ENCODE data around the gene SNCAIP. TPM values are rescaled to one million over a fixed set of nuclear protein-coding genes. Genes with fewer than 3 reads are reported as not detected.

Gene SNCAIP
- total and polyA plus RNA-seq, 8 donors: 0.45 to 10.6 (median 2.6) TPM; not detected in 1

GRCh38 chr5:122439645-122440044, 127.6 kb downstream of the SNCAIP start:
- Histone ChIP-seq H3K27me3 (no peaks in the 10 kb centered on the region), H3K4me3 (no peak overlapping the region), H3K4me1 (no peaks in the 10 kb centered on the region), H3K27ac (no peak overlapping the region), H3K36me3 (peaks cover 0 to 12% (median 5%) of the 10 kb centered on the region in 4 donors), H3K9me3 (no peaks in the 10 kb centered on the region)
- 70 to 94% (median 90%) methylated on average over 1 of the region's 1 CpG for WGBS, 5 donors
- no peak for TF ChIP-seq POLR2A (IDR thresholded peaks at IDR 0.05)
- no peak for TF ChIP-seq CTCF (IDR thresholded peaks at IDR 0.05)
- no peak for TF ChIP-seq POLR2AphosphoS5 (IDR thresholded peaks at IDR 0.05)
- TF ChIP-seq EP300 (IDR thresholded peaks at IDR 0.05): no peak
- no peak for DNase-seq
- intact Hi-C loops (cut with DNase I; ENCODE audit: low total_unique reads): no loop called here

- no peak overlapping the region for H3K27ac ChIP-seq
- DNase-seq: no peak
- TF ChIP-seq POLR2AphosphoS5 (IDR thresholded peaks at IDR 0.05): no peak
- TF ChIP-seq CTCF (IDR thresholded peaks at IDR 0.05): no peak
- no peak for TF ChIP-seq EP300 (IDR thresholded peaks at IDR 0.05)
- TF ChIP-seq POLR2A (IDR thresholded peaks at IDR 0.05): no peak
- no peaks in the 10 kb centered on the region for H3K4me1 ChIP-seq
- no peak overlapping the region for H3K4me3 ChIP-seq
- intact Hi-C loops (cut with DNase I; ENCODE audit: low total_unique reads): no loop called here
- WGBS, 5 donors: 48 to 66% (median 48%) methylated on average over 1 of the region's 1 CpG
- H3K27me3 ChIP-seq: no peaks in the 10 kb centered on the region
- H3K9me3 ChIP-seq: no peaks in the 10 kb centered on the region
- peaks cover 0 to 15% (median 7%) of the 10 kb centered on the region in 4 donors for H3K36me3 ChIP-seq
Measured at GRCh38 chr5:122442938-122443337, 130.9 kb downstream of the SNCAIP start.

DNA sequence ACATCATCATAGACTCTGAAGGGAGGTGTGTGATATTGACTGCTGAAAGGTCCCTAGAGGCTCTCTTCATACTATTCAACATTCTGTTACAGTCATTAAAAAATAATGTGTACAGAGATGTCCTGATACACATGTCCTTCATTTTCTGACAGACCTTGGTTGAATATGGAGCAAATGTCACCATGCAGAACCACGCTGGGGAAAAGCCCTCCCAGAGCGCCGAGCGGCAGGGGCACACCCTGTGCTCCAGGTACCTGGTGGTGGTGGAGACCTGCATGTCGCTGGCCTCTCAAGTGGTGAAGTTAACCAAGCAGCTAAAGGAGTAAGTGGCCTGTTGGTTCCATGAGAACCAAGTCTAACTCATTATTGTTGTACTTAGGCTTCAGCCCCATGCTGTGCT, 132.4 kb downstream of the SNCAIP start:
- Histone ChIP-seq H3K27me3 (no peaks in the 10 kb centered on the region), H3K36me3 (peaks cover 0 to 15% (median 7%) of the 10 kb centered on the region in 4 donors), H3K4me3 (no peak overlapping the region), H3K27ac (no peak overlapping the region), H3K4me1 (no peaks in the 10 kb centered on the region), H3K9me3 (no peaks in the 10 kb centered on the region)
- WGBS, 5 donors: 88 to 94% (median 90%) methylated on average over 5 of the region's 5 CpGs
- TF ChIP-seq CTCF (IDR thresholded peaks at IDR 0.05) (no peak), POLR2AphosphoS5 (IDR thresholded peaks at IDR 0.05) (no peak), POLR2A (IDR thresholded peaks at IDR 0.05) (no peak), EP300 (IDR thresholded peaks at IDR 0.05) (no peak)
- intact Hi-C loops (cut with DNase I; ENCODE audit: low total_unique reads): no loop called here
- DNase-seq: no peak

- Histone ChIP-seq H3K27ac (no peak overlapping the region), H3K36me3 (peaks cover 0 to 15% (median 7%) of the 10 kb centered on the region in 4 donors), H3K4me3 (no peak overlapping the region), H3K27me3 (no peaks in the 10 kb centered on the region), H3K9me3 (no peaks in the 10 kb centered on the region), H3K4me1 (no peaks in the 10 kb centered on the region)
- TF ChIP-seq POLR2A (IDR thresholded peaks at IDR 0.05) (no peak), POLR2AphosphoS5 (IDR thresholded peaks at IDR 0.05) (no peak), EP300 (IDR thresholded peaks at IDR 0.05) (no peak), CTCF (IDR thresholded peaks at IDR 0.05) (no peak)
- no peak for DNase-seq
- WGBS, 5 donors: 66 to 81% (median 70%) methylated on average over 1 of the region's 1 CpG
- intact Hi-C loops (cut with DNase I; ENCODE audit: low total_unique reads): no loop called here
Measured at GRCh38 chr5:122445070-122445469, 133.0 kb downstream of the SNCAIP start.

Data from stomach (tissue), 9 donors.